Karpas-422 (cell line): Measurements from ENCODE around the gene CDKAL1. TPM values are rescaled to one million over a fixed set of nuclear protein-coding genes. Genes with fewer than 3 reads are reported as not detected.

ENCODE experiments used
- DNase-seq: peaks from one replicate; pipeline ENCODE4 v3.0.0-alpha.2; 2015
- H2AFZ ChIP-seq: fragments of 200-600 bp; sonication (generic); 2 replicates; pipeline ENCODE4 v1.6.1; 2014; ENCODE audit warnings: antibody characterized with exemption, low read length, mixed read lengths
- H3K27ac ChIP-seq: fragments of 200-600 bp; sonication (generic); 2 replicates; pipeline ENCODE4 v1.5.1; 2014; ENCODE audit warnings: mild to moderate bottlenecking, low read length, moderate library complexity
- H3K27me3 ChIP-seq: fragments of 200-600 bp; sonication (generic); 2 replicates; pipeline ENCODE4 v1.6.1; 2014; ENCODE audit warnings: low read length, mixed read lengths
- H3K36me3 ChIP-seq: fragments of 200-600 bp; sonication (generic); 2 replicates; pipeline ENCODE4 v1.6.1; 2014; ENCODE audit warnings: low read length, mixed read lengths; ENCODE audit not compliant: insufficient read depth
- H3K4me1 ChIP-seq: fragments of 200-600 bp; sonication (generic); 2 replicates; pipeline ENCODE4 v1.6.1; 2014; ENCODE audit warnings: mild to moderate bottlenecking, low read length, mixed read lengths
- H3K4me2 ChIP-seq: fragments of 200-600 bp; sonication (generic); 2 replicates; pipeline ENCODE4 v1.6.1; 2014; ENCODE audit warnings: low read length, low read depth, mild to moderate bottlenecking; ENCODE audit not compliant: poor library complexity, severe bottlenecking
- H3K4me3 ChIP-seq: fragments of 200-600 bp; sonication (generic); 2 replicates; pipeline ENCODE4 v1.5.1; 2014; ENCODE audit warnings: mild to moderate bottlenecking, antibody characterized with exemption, low read length, mixed read lengths
- H3K79me2 ChIP-seq: fragments of 200-600 bp; sonication (generic); 2 replicates; pipeline ENCODE4 v1.6.1; 2014; ENCODE audit warnings: mild to moderate bottlenecking, low read length, mixed read lengths
- H3K9ac ChIP-seq: fragments of 200-600 bp; sonication (generic); 2 replicates; pipeline ENCODE4 v1.6.0; 2014; ENCODE audit warnings: low read length
- H3K9me2 ChIP-seq: fragments of 200-600 bp; sonication (generic), shearing (Covaris generic); replicated peaks from 2 replicates; pipeline ENCODE4 v1.6.0; 2014; ENCODE audit warnings: mild to moderate bottlenecking, low read length, moderate library complexity; ENCODE audit not compliant: insufficient read depth
- H3K9me3 ChIP-seq: fragments of 300-700, 200-600 bp; sonication (generic); 2 replicates; pipeline ENCODE4 v1.6.1; 2014; ENCODE audit warnings: low read length, mixed read lengths
- H4K20me1 ChIP-seq: fragments of 200-600 bp; sonication (generic); 2 replicates; pipeline ENCODE4 v1.6.1; 2014; ENCODE audit warnings: mild to moderate bottlenecking, antibody characterized with exemption, low read length, low read depth; ENCODE audit not compliant: insufficient read depth
- total RNA-seq: library from RNA; depleted of rRNA; stranded (reverse); fragments of >200 nt; shearing (Covaris generic); gene quantifications from 2 replicates; pipeline ENCODE4 v1.2.3, GENCODE V29; 2014; ENCODE audit warnings: low replicate concordance

CDKAL1 gene
- total RNA-seq, 1 experiment from 2014 or later = 23.7 TPM

DNA sequence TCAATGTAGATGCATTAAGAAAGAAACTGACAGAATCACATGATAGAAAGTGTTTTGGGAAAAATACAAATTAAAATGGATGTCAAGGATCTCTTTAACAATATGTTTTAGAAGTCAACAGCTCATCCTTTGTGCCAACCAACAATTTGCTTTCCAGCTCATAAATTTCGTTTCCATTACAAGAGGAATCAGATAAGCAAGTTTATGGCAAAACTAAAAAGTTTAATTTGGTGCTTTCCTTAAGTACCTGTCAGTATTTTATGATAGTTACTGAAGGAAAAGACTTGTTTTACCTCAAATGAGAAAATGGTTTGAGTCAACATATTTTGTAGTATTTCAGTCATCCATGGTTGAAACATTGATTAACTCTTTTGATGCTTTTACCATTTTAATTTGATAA lies 130.0 kb downstream of the CDKAL1 start:
- Histone ChIP-seq H3K4me3 (no peak overlapping the region), H3K9me3 (no peaks in the 10 kb centered on the region), H3K36me3 (no peaks in the 10 kb centered on the region), H3K9me2 (no peaks in the 10 kb centered on the region), H2AFZ (no peak overlapping the region), H3K79me2 (peaks cover 11% of the 10 kb centered on the region), H3K9ac (no peak overlapping the region), H3K4me1 (peaks cover 7% of the 10 kb centered on the region; the same call in 1 of the 2 replicates), H3K4me2 (no peak overlapping the region), H3K27me3 (no peaks in the 10 kb centered on the region), H4K20me1 (no peaks in the 10 kb centered on the region; the same call in 1 of the 2 replicates), H3K27ac (no peak overlapping the region)
- no peak for DNase-seq

DNA sequence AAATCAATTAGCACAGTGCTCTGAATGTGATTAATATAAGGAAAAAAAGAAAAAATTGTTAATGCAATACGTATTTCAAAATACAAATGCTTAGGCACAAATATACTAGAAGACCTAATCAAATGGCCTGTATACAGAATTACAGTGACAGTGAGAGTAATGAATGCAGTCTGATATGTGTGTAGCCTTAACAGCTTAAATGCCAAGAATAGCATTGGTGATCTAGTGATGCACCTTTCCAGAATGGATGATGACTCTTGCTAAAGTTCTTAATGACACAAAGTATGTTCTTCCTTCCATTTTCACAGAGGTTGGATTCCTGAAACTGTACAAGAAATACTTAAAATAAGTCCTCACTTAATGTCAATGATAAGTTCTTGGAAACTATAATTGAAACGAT lies 131.0 kb downstream of the CDKAL1 start:
- no peak for DNase-seq
- Histone ChIP-seq H3K9ac (no peak overlapping the region), H3K4me2 (no peak overlapping the region), H3K27me3 (no peaks in the 10 kb centered on the region), H3K4me1 (peaks cover 7% of the 10 kb centered on the region; the same call in 1 of the 2 replicates), H3K79me2 (peaks cover 12% of the 10 kb centered on the region), H3K27ac (no peak overlapping the region), H3K4me3 (no peak overlapping the region), H2AFZ (no peak overlapping the region), H3K9me2 (no peaks in the 10 kb centered on the region), H3K9me3 (no peaks in the 10 kb centered on the region), H4K20me1 (no peaks in the 10 kb centered on the region; the same call in 1 of the 2 replicates), H3K36me3 (no peaks in the 10 kb centered on the region)

GRCh38 chr6:20669571-20670314 lies 135.5 kb downstream of the CDKAL1 start:
- Histone ChIP-seq H3K36me3 (no peaks in the 10 kb centered on the region), H3K9ac (no peak overlapping the region), H3K79me2 (peaks cover 16% of the 10 kb centered on the region; the same call in 1 of the 2 replicates), H3K4me1 (peaks cover 9% of the 10 kb centered on the region), H2AFZ (no peak overlapping the region), H3K4me2 (no peak overlapping the region), H3K27me3 (no peaks in the 10 kb centered on the region), H3K9me3 (no peaks in the 10 kb centered on the region), H3K4me3 (no peak overlapping the region), H4K20me1 (no peaks in the 10 kb centered on the region; the same call in 1 of the 2 replicates), H3K9me2 (no peaks in the 10 kb centered on the region), H3K27ac (no peak overlapping the region)
- DNase-seq = no peak

DNA sequence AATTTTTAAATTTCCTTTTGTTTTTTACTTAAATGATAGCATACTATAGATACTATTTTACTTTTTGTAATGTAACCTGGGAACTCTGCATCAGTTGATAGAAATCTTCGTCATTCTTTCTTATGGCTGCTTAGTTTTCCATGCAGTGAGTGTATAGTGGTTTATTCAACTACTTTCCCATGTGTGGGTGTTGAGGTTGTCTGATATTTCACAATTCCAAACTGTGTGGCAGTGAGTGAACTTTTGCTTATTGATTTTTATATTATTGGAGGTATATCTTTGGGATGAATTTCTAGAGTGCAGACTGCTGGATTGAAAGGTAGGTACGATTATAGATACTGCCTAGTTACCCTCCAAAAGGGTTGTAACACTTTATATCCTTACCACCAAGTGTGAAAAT lies 136.5 kb downstream of the CDKAL1 start:
- Histone ChIP-seq H3K9me2 (no peaks in the 10 kb centered on the region), H3K36me3 (no peaks in the 10 kb centered on the region), H3K9me3 (no peaks in the 10 kb centered on the region), H3K27ac (no peak overlapping the region), H3K79me2 (peaks cover 20% of the 10 kb centered on the region), H2AFZ (no peak overlapping the region), H3K9ac (no peak overlapping the region), H3K27me3 (no peaks in the 10 kb centered on the region), H3K4me3 (no peak overlapping the region), H4K20me1 (no peaks in the 10 kb centered on the region; the same call in 1 of the 2 replicates), H3K4me2 (no peak overlapping the region), H3K4me1 (peaks cover 16% of the 10 kb centered on the region)
- no peak for DNase-seq

DNA sequence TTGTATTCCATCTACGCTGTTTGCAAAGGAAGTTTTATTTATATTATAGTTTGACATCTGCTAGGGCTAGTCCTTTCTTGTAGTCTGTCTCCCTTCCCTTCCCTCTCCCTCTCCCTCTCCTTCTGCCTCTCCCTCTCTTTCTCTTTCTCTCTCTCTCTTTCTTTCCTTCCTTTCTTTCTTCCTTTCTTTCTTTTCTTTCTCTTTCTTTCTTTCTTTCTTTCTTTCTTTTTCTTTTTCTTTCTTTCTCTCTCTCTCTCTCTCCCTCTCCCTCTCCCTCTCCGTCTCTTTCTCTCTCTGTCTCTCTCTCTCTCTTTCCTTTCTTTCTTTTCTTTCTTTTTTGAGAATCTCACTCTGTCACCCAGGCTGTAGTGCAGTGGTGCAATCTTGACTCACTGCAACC lies 137.8 kb downstream of the CDKAL1 start:
- H3K4me3 ChIP-seq = no peak overlapping the region
- H3K9me2 ChIP-seq = no peaks in the 10 kb centered on the region
- peaks cover 16% of the 10 kb centered on the region for H3K4me1 ChIP-seq
- H3K27ac ChIP-seq = no peak overlapping the region
- no peaks in the 10 kb centered on the region for H3K27me3 ChIP-seq
- no peaks in the 10 kb centered on the region; the same call in 1 of the 2 replicates for H4K20me1 ChIP-seq
- no peak overlapping the region for H3K9ac ChIP-seq
- no peak overlapping the region for H3K4me2 ChIP-seq
- H2AFZ ChIP-seq = no peak overlapping the region
- no peaks in the 10 kb centered on the region for H3K9me3 ChIP-seq
- no peaks in the 10 kb centered on the region for H3K36me3 ChIP-seq
- DNase-seq = no peak
- peaks cover 20% of the 10 kb centered on the region for H3K79me2 ChIP-seq

GRCh38 chr6:20673458-20673857 lies 139.2 kb downstream of the CDKAL1 start:
- Histone ChIP-seq H3K9me3 (no peaks in the 10 kb centered on the region), H4K20me1 (no peaks in the 10 kb centered on the region; the same call in 1 of the 2 replicates), H3K4me3 (no peak overlapping the region), H3K9me2 (no peaks in the 10 kb centered on the region), H3K79me2 (peaks cover 24% of the 10 kb centered on the region), H3K27me3 (no peaks in the 10 kb centered on the region), H3K4me1 (peaks cover 16% of the 10 kb centered on the region), H3K27ac (no peak overlapping the region), H3K4me2 (no peak overlapping the region), H2AFZ (no peak overlapping the region), H3K36me3 (no peaks in the 10 kb centered on the region), H3K9ac (no peak overlapping the region)
- DNase-seq = no peak

GRCh38 chr6:20674664-20675063 lies 140.4 kb downstream of the CDKAL1 start:
- H3K27ac ChIP-seq = peak overlapping the region; percentile 2; the same call in 1 of the 2 replicates

GRCh38 chr6:20678831-20679352 lies 144.6 kb downstream of the CDKAL1 start:
- Histone ChIP-seq H3K27ac (no peak overlapping the region), H4K20me1 (0 out of 2 replicates have a peak, but pooled peaks cover 4% of the 10 kb centered on the region), H3K4me1 (peaks cover 26% of the 10 kb centered on the region), H3K4me3 (no peak overlapping the region), H3K79me2 (peaks cover 26% of the 10 kb centered on the region; the same call in 1 of the 2 replicates), H3K4me2 (no peak overlapping the region), H3K9ac (no peak overlapping the region), H2AFZ (no peak overlapping the region), H3K9me3 (no peaks in the 10 kb centered on the region), H3K36me3 (no peaks in the 10 kb centered on the region), H3K27me3 (no peaks in the 10 kb centered on the region), H3K9me2 (no peaks in the 10 kb centered on the region; the same call in 1 of the 2 replicates)
- DNase-seq = no peak

More at GRCh38 chr6:20674664-20675063, 140.4 kb downstream of the CDKAL1 start:
- no peaks in the 10 kb centered on the region for H3K9me3 ChIP-seq
- DNase-seq = peak; percentile 47
- peaks cover 16% of the 10 kb centered on the region for H3K4me1 ChIP-seq
- H3K27me3 ChIP-seq = no peaks in the 10 kb centered on the region
- no peaks in the 10 kb centered on the region for H3K36me3 ChIP-seq
- H3K4me3 ChIP-seq = no peak overlapping the region
- H4K20me1 ChIP-seq = no peaks in the 10 kb centered on the region
- H3K9ac ChIP-seq = no peak overlapping the region
- H2AFZ ChIP-seq = no peak overlapping the region
- peak overlapping the region; percentile 28 for H3K4me2 ChIP-seq
- H3K9me2 ChIP-seq = no peaks in the 10 kb centered on the region; the same call in 1 of the 2 replicates
- peaks cover 23% of the 10 kb centered on the region; the same call in 1 of the 2 replicates for H3K79me2 ChIP-seq
